Endodermal cell (in vitro differentiated cells): Measurements from ENCODE around the gene MACROD1. TPM values are rescaled to one million over a fixed set of nuclear protein-coding genes. Genes with fewer than 3 reads are reported as not detected.

Source experiments
- DNase-seq: peaks from one replicate; pipeline ENCODE4 v3.0.0-alpha.2; 2017
- H3K27ac ChIP-seq: 2 replicates; pipeline ENCODE4 v1.5.1; 2013; ENCODE audit warnings: mild to moderate bottlenecking, low read depth, low read length, moderate library complexity
- H3K27me3 ChIP-seq: 2 replicates; pipeline ENCODE4 v1.6.1; 2013; ENCODE audit warnings: mild to moderate bottlenecking, low read length, moderate library complexity; ENCODE audit not compliant: insufficient read depth, control insufficient read depth, poor library complexity, severe bottlenecking
- H3K36me3 ChIP-seq: 2 replicates; pipeline ENCODE4 v1.7.0; 2013; ENCODE audit warnings: mild to moderate bottlenecking, low read length, moderate library complexity; ENCODE audit not compliant: control insufficient read depth, insufficient read depth
- H3K4me1 ChIP-seq: one replicate; pipeline ENCODE4 v1.7.0; 2013; ENCODE audit warnings: low read length; ENCODE audit not compliant: control insufficient read depth, insufficient read depth
- H3K4me3 ChIP-seq: 2 replicates; pipeline ENCODE4 v1.5.1; 2013; ENCODE audit warnings: mild to moderate bottlenecking, low read length, moderate library complexity
- H3K9ac ChIP-seq: 2 replicates; pipeline ENCODE4 v1.6.1; 2013; ENCODE audit warnings: mild to moderate bottlenecking, low read length, moderate library complexity; ENCODE audit not compliant: poor library complexity, severe bottlenecking; ENCODE audit errors: extremely low read depth
- H3K9me3 ChIP-seq: 2 replicates; pipeline ENCODE4 v1.6.1; 2013; ENCODE audit warnings: mild to moderate bottlenecking, low read length, moderate library complexity; ENCODE audit not compliant: control insufficient read depth
- H3K27ac Mint-ChIP-seq: 2 replicates; pipeline ENCODE4 v1.8.0; 2020; ENCODE audit warnings: mixed read lengths
- H3K27me3 Mint-ChIP-seq: 2 replicates; pipeline ENCODE4 v1.8.0; 2021; ENCODE audit warnings: mild to moderate bottlenecking, mixed read lengths; ENCODE audit not compliant: insufficient read depth
- H3K36me3 Mint-ChIP-seq: 2 replicates; pipeline ENCODE4 v1.8.0; 2020; ENCODE audit warnings: low read depth, mixed read lengths
- H3K4me1 Mint-ChIP-seq: 2 replicates; pipeline ENCODE4 v1.8.0; 2020; ENCODE audit warnings: mixed read lengths
- H3K4me3 Mint-ChIP-seq: 2 replicates; pipeline ENCODE4 v1.8.0; 2020; ENCODE audit warnings: mild to moderate bottlenecking, moderate library complexity, mixed read lengths
- H3K9me3 Mint-ChIP-seq: 2 replicates; pipeline ENCODE4 v1.8.0; 2020; ENCODE audit warnings: mild to moderate bottlenecking, mixed read lengths
- WGBS, 2 experiments: methylation state at CpG; one replicate each; pipeline versions ENCODE4 v1.1.5 to v1.1.7; 2013; ENCODE audit warnings: missing lambda C conversion rate in 2 of 2, mixed read lengths in 1 of 2; ENCODE audit not compliant: insufficient coverage in 1 of 2, insufficient read length in 1 of 2; 5-methylcytosine and 5-hydroxymethylcytosine counted together
- total RNA-seq, 2 donors: library from RNA; stranded (reverse); fragmentation: NEBNext Ultra II Directional in 1 of 2; extraction: Animal tissue kit (Norgen Biotek cat#: 25700) in 1 of 2; gene quantifications; 2 replicates in 1 of 2; 3 replicates in 1 of 2; pipeline ENCODE4 v1.2.1, GENCODE V29; 2021
- TF ChIP-seq, protein P1 (sequence below): fragments of 200-600 bp; sonication (generic); conservative IDR thresholded peaks from 2 replicates; pipeline ENCODE4 v1.5.0; 2021; ENCODE audit warnings: antibody characterized with exemption, mild to moderate bottlenecking

The MACROD1 gene
- total RNA-seq, 2 donors from 2014 or later: 23.0 to 41.9 TPM

- H3K9me3 Mint-ChIP-seq: no peaks in the 10 kb centered on the region
- no peaks in the 10 kb centered on the region for H3K36me3 Mint-ChIP-seq
- Histone ChIP-seq H3K9me3 (no peaks in the 10 kb centered on the region), H3K4me3 (no peak overlapping the region), H3K9ac (no peak overlapping the region), H3K27me3 (peaks cover 22% of the 10 kb centered on the region), H3K27ac (peak overlapping the region; percentile 24), H3K36me3 (no peaks in the 10 kb centered on the region), H3K4me1 (peaks cover 14% of the 10 kb centered on the region)
- no peak for DNase-seq
- H3K27ac Mint-ChIP-seq: no peak overlapping the region
- peaks cover 23% of the 10 kb centered on the region for H3K4me1 Mint-ChIP-seq
- TF ChIP-seq, protein P1, sequence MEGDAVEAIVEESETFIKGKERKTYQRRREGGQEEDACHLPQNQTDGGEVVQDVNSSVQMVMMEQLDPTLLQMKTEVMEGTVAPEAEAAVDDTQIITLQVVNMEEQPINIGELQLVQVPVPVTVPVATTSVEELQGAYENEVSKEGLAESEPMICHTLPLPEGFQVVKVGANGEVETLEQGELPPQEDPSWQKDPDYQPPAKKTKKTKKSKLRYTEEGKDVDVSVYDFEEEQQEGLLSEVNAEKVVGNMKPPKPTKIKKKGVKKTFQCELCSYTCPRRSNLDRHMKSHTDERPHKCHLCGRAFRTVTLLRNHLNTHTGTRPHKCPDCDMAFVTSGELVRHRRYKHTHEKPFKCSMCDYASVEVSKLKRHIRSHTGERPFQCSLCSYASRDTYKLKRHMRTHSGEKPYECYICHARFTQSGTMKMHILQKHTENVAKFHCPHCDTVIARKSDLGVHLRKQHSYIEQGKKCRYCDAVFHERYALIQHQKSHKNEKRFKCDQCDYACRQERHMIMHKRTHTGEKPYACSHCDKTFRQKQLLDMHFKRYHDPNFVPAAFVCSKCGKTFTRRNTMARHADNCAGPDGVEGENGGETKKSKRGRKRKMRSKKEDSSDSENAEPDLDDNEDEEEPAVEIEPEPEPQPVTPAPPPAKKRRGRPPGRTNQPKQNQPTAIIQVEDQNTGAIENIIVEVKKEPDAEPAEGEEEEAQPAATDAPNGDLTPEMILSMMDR: no peak
- H3K4me3 Mint-ChIP-seq: no peak overlapping the region
- peaks cover 43% of the 10 kb centered on the region for H3K27me3 Mint-ChIP-seq
- WGBS, 2 experiments: 86 to 95% methylated on average over 6 to 15 of the region's 15 CpGs
Observed at GRCh38 chr11:64056213-64056785, 109.6 kb downstream of the MACROD1 start.

- TF ChIP-seq, protein P1: no peak
- Histone ChIP-seq H3K36me3 (no peaks in the 10 kb centered on the region), H3K9me3 (no peaks in the 10 kb centered on the region), H3K9ac (no peak overlapping the region), H3K4me1 (peaks cover 14% of the 10 kb centered on the region), H3K27ac (no peak overlapping the region), H3K4me3 (no peak overlapping the region), H3K27me3 (peaks cover 12% of the 10 kb centered on the region)
- peaks cover 34% of the 10 kb centered on the region for H3K27me3 Mint-ChIP-seq
- no peak overlapping the region for H3K27ac Mint-ChIP-seq
- H3K9me3 Mint-ChIP-seq: no peaks in the 10 kb centered on the region
- H3K4me1 Mint-ChIP-seq: peaks cover 20% of the 10 kb centered on the region
- WGBS, 2 experiments: 59 to 100% methylated on average over 1 to 7 of the region's 8 CpGs
- no peaks in the 10 kb centered on the region for H3K36me3 Mint-ChIP-seq
- no peak overlapping the region for H3K4me3 Mint-ChIP-seq
- DNase-seq: peak; percentile 73
Observed at GRCh38 chr11:64055077-64055476, 110.8 kb downstream of the MACROD1 start.

DNA sequence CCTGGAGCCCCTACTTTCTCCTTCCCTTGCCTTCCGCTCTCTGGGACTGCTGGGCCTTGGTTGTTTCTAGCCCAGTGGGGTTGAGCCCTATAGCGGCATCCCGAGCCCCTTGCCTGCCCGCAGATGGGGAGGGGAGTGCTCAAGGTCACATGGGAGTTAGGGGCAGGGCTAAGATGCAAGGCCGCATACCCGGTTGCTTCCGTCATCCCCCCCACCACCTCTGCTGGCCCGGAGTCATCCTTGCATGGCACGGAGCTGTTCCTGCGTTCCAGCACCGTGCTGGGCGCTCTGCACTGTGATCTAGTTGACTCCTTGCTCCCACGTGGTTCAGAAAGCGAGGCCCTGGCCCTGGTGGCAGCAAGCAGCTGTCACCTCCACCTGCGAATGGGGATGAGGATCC, 112.2 kb downstream of the MACROD1 start:
- H3K27me3 ChIP-seq: no peaks in the 10 kb centered on the region
- no peak overlapping the region for H3K4me3 Mint-ChIP-seq
- 25 to 33% methylated on average over 12 to 14 of the region's 15 CpGs for WGBS, 2 experiments

More for the DNA sequence above, 112.2 kb downstream of the MACROD1 start:
- H3K36me3 Mint-ChIP-seq: no peaks in the 10 kb centered on the region
- Histone ChIP-seq H3K9me3 (no peaks in the 10 kb centered on the region), H3K4me1 (peaks cover 14% of the 10 kb centered on the region), H3K4me3 (no peak overlapping the region), H3K27ac (no peak overlapping the region), H3K36me3 (no peaks in the 10 kb centered on the region), H3K9ac (no peak overlapping the region)
- TF ChIP-seq, protein P1: no peak
- peaks cover 27% of the 10 kb centered on the region for H3K27me3 Mint-ChIP-seq
- H3K4me1 Mint-ChIP-seq: peaks cover 20% of the 10 kb centered on the region
- no peaks in the 10 kb centered on the region for H3K9me3 Mint-ChIP-seq
- H3K27ac Mint-ChIP-seq: no peak overlapping the region
- peak; percentile 90 for DNase-seq
